B cell (primary cell): Measurements from ENCODE around the gene DNAJC7.

Experiments
- EZH2 ChIP-seq: IDR thresholded peaks from 2 replicates; pipeline ENCODE4 v1.6.1; 2012; ENCODE audit warnings: borderline replicate concordance, low read depth, mild to moderate bottlenecking, moderate library complexity, low read length; ENCODE audit not compliant: insufficient read depth, poor library complexity, severe bottlenecking
- TF ChIP-seq, protein P1 (sequence below): fragments of 200-600 bp; IDR thresholded peaks from one replicate; pipeline ENCODE4 v1.8.0; 2022; ENCODE audit warnings: antibody characterized with exemption, mild to moderate bottlenecking

DNA sequence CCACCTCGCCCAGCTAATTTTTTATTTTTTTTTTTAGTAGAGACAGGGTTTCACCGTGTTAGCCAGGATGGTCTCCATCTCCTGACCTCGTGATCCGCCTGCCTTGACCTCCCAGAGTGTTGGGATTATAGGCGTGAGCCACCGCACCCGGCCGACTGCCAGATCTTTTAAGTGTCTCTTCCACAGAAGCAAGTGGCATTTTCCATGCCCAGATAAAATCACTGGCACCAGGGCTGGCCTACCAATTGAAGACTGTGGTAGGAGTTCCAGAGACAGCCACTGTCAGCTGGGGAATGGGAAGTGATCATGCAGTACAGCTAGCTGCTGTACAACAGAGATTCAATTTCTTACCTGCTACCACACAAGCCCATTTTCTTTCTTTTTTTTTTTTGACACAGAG is 32.8 kb downstream of the DNAJC7 start:
- TF ChIP-seq, protein P1, sequence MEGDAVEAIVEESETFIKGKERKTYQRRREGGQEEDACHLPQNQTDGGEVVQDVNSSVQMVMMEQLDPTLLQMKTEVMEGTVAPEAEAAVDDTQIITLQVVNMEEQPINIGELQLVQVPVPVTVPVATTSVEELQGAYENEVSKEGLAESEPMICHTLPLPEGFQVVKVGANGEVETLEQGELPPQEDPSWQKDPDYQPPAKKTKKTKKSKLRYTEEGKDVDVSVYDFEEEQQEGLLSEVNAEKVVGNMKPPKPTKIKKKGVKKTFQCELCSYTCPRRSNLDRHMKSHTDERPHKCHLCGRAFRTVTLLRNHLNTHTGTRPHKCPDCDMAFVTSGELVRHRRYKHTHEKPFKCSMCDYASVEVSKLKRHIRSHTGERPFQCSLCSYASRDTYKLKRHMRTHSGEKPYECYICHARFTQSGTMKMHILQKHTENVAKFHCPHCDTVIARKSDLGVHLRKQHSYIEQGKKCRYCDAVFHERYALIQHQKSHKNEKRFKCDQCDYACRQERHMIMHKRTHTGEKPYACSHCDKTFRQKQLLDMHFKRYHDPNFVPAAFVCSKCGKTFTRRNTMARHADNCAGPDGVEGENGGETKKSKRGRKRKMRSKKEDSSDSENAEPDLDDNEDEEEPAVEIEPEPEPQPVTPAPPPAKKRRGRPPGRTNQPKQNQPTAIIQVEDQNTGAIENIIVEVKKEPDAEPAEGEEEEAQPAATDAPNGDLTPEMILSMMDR = no peak
- no peak for TF ChIP-seq EZH2
